ENCODE measurements around the gene CCT6A. TPM values are rescaled to one million over a fixed set of nuclear protein-coding genes. Genes with fewer than 3 reads are reported as not detected.

The CCT6A gene
- total and polyA plus RNA-seq, 9 of the 15 experiments (the other 6 are each of a cell fraction or from before 2014, with no cell fraction given): 244 to 708 (median 387) TPM

DNA sequence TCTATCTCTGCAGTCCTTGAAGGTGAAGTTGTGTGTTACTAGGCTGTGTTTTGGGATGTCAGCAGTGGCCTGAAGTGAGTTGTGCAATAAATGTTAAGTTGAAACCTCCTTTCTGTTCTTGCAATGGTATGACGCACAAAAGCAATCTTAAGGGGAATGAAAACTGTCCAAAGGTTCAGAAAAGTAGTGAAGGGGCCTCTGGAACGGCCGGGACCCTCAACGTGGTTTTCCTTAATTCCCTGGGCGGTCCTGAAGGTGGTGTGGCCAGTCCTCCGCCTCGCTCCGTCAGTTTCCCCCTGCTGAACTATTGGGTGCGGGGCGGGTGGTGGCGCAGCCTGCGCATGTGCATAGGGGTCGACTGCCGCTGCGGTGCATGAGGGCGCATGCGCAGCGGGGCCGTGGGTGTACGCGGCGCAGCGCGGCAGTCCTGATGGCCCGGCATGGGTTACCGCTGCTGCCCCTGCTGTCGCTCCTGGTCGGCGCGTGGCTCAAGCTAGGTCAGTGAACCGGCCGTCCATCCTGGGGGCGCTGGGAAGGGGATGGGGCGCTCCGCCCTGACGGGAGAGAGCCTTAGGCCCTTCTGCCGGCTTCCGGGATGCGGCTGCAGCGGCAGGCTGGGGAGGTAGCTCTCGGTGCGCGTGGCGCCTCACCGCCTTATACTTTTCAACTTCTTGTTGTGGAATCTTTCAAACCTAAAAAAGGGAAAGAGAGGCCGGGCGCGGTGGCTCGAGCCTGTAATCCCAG, 12.5 kb downstream of the CCT6A start, which contains the start of gene SUMF2:
Gene SUMF2 (plus strand): TSS at position 405 of the 744 bp plus-strand sequence. CDS start 26 bp downstream, at position 431.
- H3K9me3 ChIP-seq (replicated peaks; ENCODE audit: control insufficient read depth, insufficient read depth, low read depth, low read length): no peaks in the 10 kb centered on the region
- in situ Hi-C loops (cut with MboI) (no loop called here), intact Hi-C loops (cut with micrococcal nuclease) (loop anchor here (1.0 kb wide), 1 partner anchor 13 kb away; the partner anchor contains the start of genes CCT6A and PSPH)
- ChIA-PET POLR2A (interaction anchor here (0.8 to 5.0 kb wide), 7 partner anchors 10 to 40 kb away, joined by 3 to 40 read pairs (median 3); partner anchors contain the start of genes CCT6A and PSPH), CTCF (ENCODE audit: low intra/inter-chr PET ratio) (interaction anchor here (0.6 kb wide), 1 partner anchor 40 kb away, joined by 4 read pairs; no protein-coding TSS in a partner anchor)
- no TSS peak for BruUV-seq (replicated peaks)
- FAIRE-seq (peak; percentile 73), DNase-seq (ENCODE audit: extremely low read depth in 1 of 4, low spot score in 3 of 4) (peak; percentile 95 to 98 (median 97)), ATAC-seq (peak; percentile 92)
- under 1% methylated on average over 41 of the region's 49 CpGs for WGBS (ENCODE audit: insufficient coverage, low coverage, missing lambda C conversion rate)
- H3K79me2 ChIP-seq (ENCODE audit: control insufficient read depth, insufficient read depth, low read length): peaks cover 48% of the 10 kb centered on the region
- peak within 1 kb of the TSS; percentile 57 for H3K4me3 ChIP-seq
- H3K27ac ChIP-seq (ENCODE audit: extremely low read depth, low read depth, low read length): peak within 1 kb of the TSS; percentile 86
- peak within 1 kb of the TSS; percentile 82 for H3K4me2 ChIP-seq (ENCODE audit: insufficient read depth, low read length)
- peaks cover 62% of the 10 kb centered on the region for H3K36me3 ChIP-seq (ENCODE audit: control insufficient read depth, insufficient read depth, low read length)
- no peaks in the 10 kb centered on the region; the same call in 1 of the 2 replicates for H4K20me1 ChIP-seq (replicated peaks; ENCODE audit: control insufficient read depth, insufficient read depth, low read length)
- peak within 1 kb of the TSS; percentile 64 for H2AFZ ChIP-seq (ENCODE audit: low read depth, low read length)
- H3K4me1 ChIP-seq (replicated peaks in 1 of 2; ENCODE audit: control insufficient read depth in 2 of 2, insufficient read depth in 2 of 2, low read length in 2 of 2): peaks cover 28 to 40% of the 10 kb centered on the region in 2 experiments
- no peaks in the 10 kb centered on the region for H3K27me3 ChIP-seq (ENCODE audit: control insufficient read depth in 2 of 2, insufficient read depth in 2 of 2, low read length in 2 of 2)
- H3K9ac ChIP-seq (ENCODE audit: insufficient read depth in 1 of 2, low read depth in 2 of 2, low read length in 2 of 2): peak within 1 kb of the TSS; percentile 79 to 99
- no peaks in the 10 kb centered on the region for H3K9me1 ChIP-seq (ENCODE audit: control insufficient read depth, insufficient read depth, low read length)
- TF ChIP-seq NFIC (IDR thresholded peaks at IDR 0.05): peak; percentile 27; the same call in 1 of the 2 replicates
- TF ChIP-seq, protein P1, sequence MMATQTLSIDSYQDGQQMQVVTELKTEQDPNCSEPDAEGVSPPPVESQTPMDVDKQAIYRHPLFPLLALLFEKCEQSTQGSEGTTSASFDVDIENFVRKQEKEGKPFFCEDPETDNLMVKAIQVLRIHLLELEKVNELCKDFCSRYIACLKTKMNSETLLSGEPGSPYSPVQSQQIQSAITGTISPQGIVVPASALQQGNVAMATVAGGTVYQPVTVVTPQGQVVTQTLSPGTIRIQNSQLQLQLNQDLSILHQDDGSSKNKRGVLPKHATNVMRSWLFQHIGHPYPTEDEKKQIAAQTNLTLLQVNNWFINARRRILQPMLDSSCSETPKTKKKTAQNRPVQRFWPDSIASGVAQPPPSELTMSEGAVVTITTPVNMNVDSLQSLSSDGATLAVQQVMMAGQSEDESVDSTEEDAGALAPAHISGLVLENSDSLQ (IDR thresholded peaks at IDR 0.05): 0 out of 2 replicates have a peak, but pooled peaks have one; percentile 5
- TF ChIP-seq ZNF263 (CRISPR knock-in tag; IDR thresholded peaks at IDR 0.05; ENCODE audit: borderline replicate concordance): peak; percentile 51; the same call in 1 of the 2 replicates
- TF ChIP-seq FOXK1 (CRISPR knock-in tag; IDR thresholded peaks at IDR 0.05; ENCODE audit: borderline replicate concordance): 0 out of 2 replicates have a peak, but pooled peaks have one; percentile 51
- TF ChIP-seq, protein P2, sequence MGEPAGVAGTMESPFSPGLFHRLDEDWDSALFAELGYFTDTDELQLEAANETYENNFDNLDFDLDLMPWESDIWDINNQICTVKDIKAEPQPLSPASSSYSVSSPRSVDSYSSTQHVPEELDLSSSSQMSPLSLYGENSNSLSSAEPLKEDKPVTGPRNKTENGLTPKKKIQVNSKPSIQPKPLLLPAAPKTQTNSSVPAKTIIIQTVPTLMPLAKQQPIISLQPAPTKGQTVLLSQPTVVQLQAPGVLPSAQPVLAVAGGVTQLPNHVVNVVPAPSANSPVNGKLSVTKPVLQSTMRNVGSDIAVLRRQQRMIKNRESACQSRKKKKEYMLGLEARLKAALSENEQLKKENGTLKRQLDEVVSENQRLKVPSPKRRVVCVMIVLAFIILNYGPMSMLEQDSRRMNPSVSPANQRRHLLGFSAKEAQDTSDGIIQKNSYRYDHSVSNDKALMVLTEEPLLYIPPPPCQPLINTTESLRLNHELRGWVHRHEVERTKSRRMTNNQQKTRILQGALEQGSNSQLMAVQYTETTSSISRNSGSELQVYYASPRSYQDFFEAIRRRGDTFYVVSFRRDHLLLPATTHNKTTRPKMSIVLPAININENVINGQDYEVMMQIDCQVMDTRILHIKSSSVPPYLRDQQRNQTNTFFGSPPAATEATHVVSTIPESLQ (CRISPR knock-in tag; IDR thresholded peaks at IDR 0.05): 0 out of 2 replicates have a peak, but pooled peaks have one; percentile 95
- no peak for TF ChIP-seq ZNF140 (CRISPR knock-in tag; IDR thresholded peaks at IDR 0.05)
- TF ChIP-seq TAF9B (IDR thresholded peaks at IDR 0.05; ENCODE audit: partially characterized antibody): peak; percentile 58
- TF ChIP-seq ATF7 (IDR thresholded peaks at IDR 0.05): peak; percentile 72; the same call in 1 of the 2 replicates
- TF ChIP-seq RHOXF2B (CRISPR knock-in tag; conservative IDR thresholded peaks at IDR 0.05): peak; percentile 76
- peak; percentile 27; the same call in 1 of the 2 replicates for TF ChIP-seq GABPA (tag; conservative IDR thresholded peaks at IDR 0.05; ENCODE audit: low read depth)
- TF ChIP-seq, protein P3, sequence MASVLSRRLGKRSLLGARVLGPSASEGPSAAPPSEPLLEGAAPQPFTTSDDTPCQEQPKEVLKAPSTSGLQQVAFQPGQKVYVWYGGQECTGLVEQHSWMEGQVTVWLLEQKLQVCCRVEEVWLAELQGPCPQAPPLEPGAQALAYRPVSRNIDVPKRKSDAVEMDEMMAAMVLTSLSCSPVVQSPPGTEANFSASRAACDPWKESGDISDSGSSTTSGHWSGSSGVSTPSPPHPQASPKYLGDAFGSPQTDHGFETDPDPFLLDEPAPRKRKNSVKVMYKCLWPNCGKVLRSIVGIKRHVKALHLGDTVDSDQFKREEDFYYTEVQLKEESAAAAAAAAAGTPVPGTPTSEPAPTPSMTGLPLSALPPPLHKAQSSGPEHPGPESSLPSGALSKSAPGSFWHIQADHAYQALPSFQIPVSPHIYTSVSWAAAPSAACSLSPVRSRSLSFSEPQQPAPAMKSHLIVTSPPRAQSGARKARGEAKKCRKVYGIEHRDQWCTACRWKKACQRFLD (CRISPR knock-in tag; IDR thresholded peaks at IDR 0.05): no peak
- TF ChIP-seq MECOM (CRISPR knock-in tag; IDR thresholded peaks at IDR 0.05): no peak
- 0 out of 2 replicates have a peak, but pooled peaks have one; percentile 33 for TF ChIP-seq TCF3 (CRISPR knock-in tag; IDR thresholded peaks at IDR 0.05)
- TF ChIP-seq CBX1 (IDR thresholded peaks at IDR 0.05; ENCODE audit: low read depth): peak; percentile 94
- TF ChIP-seq CCNT2 (IDR thresholded peaks at IDR 0.05; ENCODE audit: borderline replicate concordance, extremely low read depth, insufficient read length, low read depth, low read length): peak; percentile 97
- no peak for TF ChIP-seq ZNF583 (CRISPR knock-in tag; IDR thresholded peaks at IDR 0.05)
- TF ChIP-seq ELF2 (CRISPR knock-in tag; IDR thresholded peaks at IDR 0.05): peak; percentile 55; the same call in 1 of the 2 replicates
- no peak for TF ChIP-seq PHF20 (IDR thresholded peaks at IDR 0.05; ENCODE audit: partially characterized antibody)
